OCI-LY3 (cell line): ENCODE data around the gene TMEM69.

ENCODE experiments used
- H2AFZ ChIP-seq: fragments of 200-600, 300-600 bp; shearing (Covaris generic); 2 replicates; pipeline ENCODE4 v1.6.0; 2014; ENCODE audit warnings: antibody characterized with exemption, low read depth, low read length
- H3K27ac ChIP-seq: fragments of 200-600, 300-600 bp; sonication (generic); 2 replicates; pipeline ENCODE4 v1.5.1; 2014; ENCODE audit warnings: mild to moderate bottlenecking, low read length, moderate library complexity, mixed read lengths
- H3K27me3 ChIP-seq: fragments of 200-600, 300-600 bp; sonication (generic); 2 replicates; pipeline ENCODE4 v1.6.1; 2014; ENCODE audit warnings: low read depth, low read length, mixed read lengths
- H3K36me3 ChIP-seq: fragments of 200-600, 300-600 bp; sonication (generic); replicated peaks from 2 replicates; pipeline ENCODE3; 2014; ENCODE audit warnings: low read depth, low read length, mixed read lengths
- H3K4me1 ChIP-seq: fragments of 300-600, 200-600 bp; sonication (generic); 2 replicates; pipeline ENCODE4 v1.6.1; 2014; ENCODE audit warnings: low read length, mixed read lengths
- H3K4me2 ChIP-seq: fragments of 200-600, 300-600 bp; sonication (generic); 2 replicates; pipeline ENCODE4 v1.6.1; 2014; ENCODE audit warnings: low read length, mixed read lengths
- H3K4me3 ChIP-seq: fragments of 300-600, 200-600 bp; sonication (generic); 2 replicates; pipeline ENCODE4 v1.5.1; 2014; ENCODE audit warnings: antibody characterized with exemption, mild to moderate bottlenecking, low read length, moderate library complexity
- H3K79me2 ChIP-seq: fragments of 300-600, 200-600 bp; shearing (Covaris generic); 2 replicates; pipeline ENCODE4 v1.6.1; 2014; ENCODE audit warnings: mild to moderate bottlenecking, low read length, mixed read lengths
- H3K9ac ChIP-seq: fragments of 300-600, 200-600 bp; shearing (Covaris generic); 2 replicates; pipeline ENCODE4 v1.6.0; 2014; ENCODE audit warnings: mild to moderate bottlenecking, low read length, moderate library complexity
- H3K9me3 ChIP-seq: fragments of 200-600, 300-600 bp; shearing (Covaris generic); 2 replicates; pipeline ENCODE4 v1.6.1; 2014; ENCODE audit warnings: low read length, mixed read lengths; ENCODE audit not compliant: insufficient read depth
- H4K20me1 ChIP-seq: fragments of 200-600, 300-600 bp; sonication (generic); 2 replicates; pipeline ENCODE4 v1.6.1; 2016; ENCODE audit warnings: low read length, mixed read lengths; ENCODE audit not compliant: insufficient read depth
- EZH2phosphoT487 ChIP-seq: fragments of 200-600 bp; shearing (Covaris generic); IDR thresholded peaks from 2 replicates; pipeline ENCODE4 v1.6.1; 2018; ENCODE audit warnings: antibody characterized with exemption, mixed run types, low read depth
- TF ChIP-seq, protein P1 (sequence below): fragments of 200-600, 300-600 bp; sonication (generic); IDR thresholded peaks from 2 replicates; pipeline ENCODE4 v1.5.1; 2014; ENCODE audit warnings: antibody characterized with exemption, low read length, low read depth

Gene TMEM69

DNA sequence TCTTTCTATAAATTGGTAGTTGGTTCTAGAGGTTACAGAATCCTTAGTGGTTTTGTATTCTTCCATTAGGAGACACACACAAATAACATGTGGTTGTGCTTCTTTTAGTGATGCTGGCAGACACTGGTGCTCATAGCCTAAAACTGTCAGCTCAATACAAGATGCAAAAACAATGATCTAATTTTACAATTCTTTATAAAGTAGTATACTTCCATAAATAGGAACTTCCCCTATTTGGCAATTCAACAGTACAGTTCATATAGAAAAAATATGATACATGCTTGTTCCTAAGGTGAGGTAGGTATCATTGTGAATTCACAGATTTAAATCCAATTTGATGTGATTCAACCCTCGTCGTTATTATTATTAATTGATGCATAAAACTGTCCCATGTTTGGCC lies 43.3 kb upstream of the TMEM69 start:
- H3K79me2 ChIP-seq = no peaks in the 10 kb centered on the region
- TF ChIP-seq, protein P1, sequence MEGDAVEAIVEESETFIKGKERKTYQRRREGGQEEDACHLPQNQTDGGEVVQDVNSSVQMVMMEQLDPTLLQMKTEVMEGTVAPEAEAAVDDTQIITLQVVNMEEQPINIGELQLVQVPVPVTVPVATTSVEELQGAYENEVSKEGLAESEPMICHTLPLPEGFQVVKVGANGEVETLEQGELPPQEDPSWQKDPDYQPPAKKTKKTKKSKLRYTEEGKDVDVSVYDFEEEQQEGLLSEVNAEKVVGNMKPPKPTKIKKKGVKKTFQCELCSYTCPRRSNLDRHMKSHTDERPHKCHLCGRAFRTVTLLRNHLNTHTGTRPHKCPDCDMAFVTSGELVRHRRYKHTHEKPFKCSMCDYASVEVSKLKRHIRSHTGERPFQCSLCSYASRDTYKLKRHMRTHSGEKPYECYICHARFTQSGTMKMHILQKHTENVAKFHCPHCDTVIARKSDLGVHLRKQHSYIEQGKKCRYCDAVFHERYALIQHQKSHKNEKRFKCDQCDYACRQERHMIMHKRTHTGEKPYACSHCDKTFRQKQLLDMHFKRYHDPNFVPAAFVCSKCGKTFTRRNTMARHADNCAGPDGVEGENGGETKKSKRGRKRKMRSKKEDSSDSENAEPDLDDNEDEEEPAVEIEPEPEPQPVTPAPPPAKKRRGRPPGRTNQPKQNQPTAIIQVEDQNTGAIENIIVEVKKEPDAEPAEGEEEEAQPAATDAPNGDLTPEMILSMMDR = no peak
- no peak for TF ChIP-seq EZH2phosphoT487
- H3K4me1 ChIP-seq = no peaks in the 10 kb centered on the region
- no peak overlapping the region for H3K4me3 ChIP-seq
- no peaks in the 10 kb centered on the region for H3K9me3 ChIP-seq
- H3K9ac ChIP-seq = no peak overlapping the region
- H3K27ac ChIP-seq = no peak overlapping the region
- H3K27me3 ChIP-seq = no peaks in the 10 kb centered on the region
- H3K4me2 ChIP-seq = no peak overlapping the region
- H2AFZ ChIP-seq = no peak overlapping the region
- H4K20me1 ChIP-seq = no peaks in the 10 kb centered on the region
- peaks cover 17% of the 10 kb centered on the region for H3K36me3 ChIP-seq

DNA sequence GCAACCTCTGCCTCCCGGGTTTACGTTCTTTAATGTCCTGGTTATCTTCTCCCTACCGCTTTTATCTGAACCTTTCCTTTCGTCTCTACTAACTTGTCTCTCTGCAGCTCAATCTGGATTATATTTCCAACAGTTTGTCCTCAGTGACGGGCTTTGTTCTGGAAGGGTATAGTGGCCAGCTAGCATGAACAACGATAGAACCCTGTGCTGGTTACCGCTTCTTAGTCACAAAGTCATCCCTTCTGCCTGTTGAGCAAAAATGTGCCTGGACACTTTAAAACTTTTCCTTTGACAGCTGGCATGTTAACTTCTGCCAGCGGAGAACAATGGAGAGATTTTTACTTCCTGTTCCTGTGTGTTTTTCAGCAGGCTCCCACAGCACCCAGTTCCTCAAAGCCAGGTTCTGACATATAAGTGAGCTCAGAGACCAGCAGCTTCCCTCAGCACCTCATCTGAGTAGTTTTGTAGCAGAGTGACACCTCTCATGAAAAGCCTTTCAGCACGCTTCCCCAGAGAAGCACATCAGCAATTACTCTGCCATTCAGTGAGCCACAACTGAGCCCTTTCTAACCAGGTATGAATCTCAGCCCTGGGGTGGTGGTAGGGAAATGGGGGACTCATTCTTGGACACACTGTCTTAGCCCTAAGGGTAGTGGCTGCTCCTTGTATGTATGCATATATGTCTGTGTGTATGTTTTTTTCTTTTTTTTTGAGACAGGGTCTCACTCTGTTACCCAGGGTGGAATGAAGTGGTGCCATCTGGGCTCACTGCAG lies 40.5 kb upstream of the TMEM69 start:
- Histone ChIP-seq H4K20me1 (no peaks in the 10 kb centered on the region), H3K79me2 (no peaks in the 10 kb centered on the region), H3K9ac (no peak overlapping the region), H3K27me3 (no peaks in the 10 kb centered on the region), H3K27ac (no peak overlapping the region), H3K36me3 (peaks cover 15% of the 10 kb centered on the region), H3K4me1 (no peaks in the 10 kb centered on the region), H3K4me3 (no peak overlapping the region), H3K4me2 (no peak overlapping the region), H3K9me3 (no peaks in the 10 kb centered on the region), H2AFZ (no peak overlapping the region)
- no peak for TF ChIP-seq EZH2phosphoT487
- TF ChIP-seq, protein P1 = no peak

DNA sequence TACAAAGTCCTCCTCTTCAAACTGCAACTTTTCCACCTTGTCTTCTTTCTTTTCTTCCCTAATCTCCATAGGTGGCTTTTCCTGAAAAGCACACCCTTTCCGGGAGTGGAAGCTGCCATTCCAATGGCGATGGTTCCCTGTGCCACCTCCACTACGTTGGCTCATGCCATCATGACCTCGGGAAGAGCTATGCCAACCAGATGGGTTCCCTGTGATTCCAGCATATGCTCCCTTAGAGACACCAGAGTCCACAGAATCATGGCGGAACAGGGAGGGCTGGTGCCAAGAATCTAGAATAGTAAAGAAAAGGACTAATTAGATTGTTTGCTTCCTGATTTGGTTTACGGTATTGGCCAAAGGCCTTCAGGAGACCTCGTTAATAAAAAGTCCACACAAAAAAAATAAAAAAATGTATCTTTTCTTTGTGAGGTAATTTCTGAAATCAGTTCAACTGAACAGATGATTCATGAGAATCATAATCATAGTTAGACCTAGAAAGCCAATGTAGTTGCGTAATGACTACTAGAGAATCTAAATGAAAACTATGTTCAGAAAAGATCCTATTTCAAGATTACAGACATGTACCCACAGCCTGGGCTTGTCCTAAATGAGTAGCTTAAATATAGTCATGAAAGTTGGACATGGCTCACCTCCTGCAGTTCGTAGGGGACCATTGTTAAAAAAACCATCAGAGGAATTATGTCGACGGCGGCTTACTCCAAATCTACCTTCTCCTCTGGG lies 33.3 kb upstream of the TMEM69 start:
- no peaks in the 10 kb centered on the region for H4K20me1 ChIP-seq

More for the DNA sequence above, 33.3 kb upstream of the TMEM69 start:
- H3K79me2 ChIP-seq = no peaks in the 10 kb centered on the region
- H3K27me3 ChIP-seq = no peaks in the 10 kb centered on the region
- no peak overlapping the region for H2AFZ ChIP-seq
- no peak overlapping the region for H3K4me3 ChIP-seq
- H3K4me1 ChIP-seq = no peaks in the 10 kb centered on the region
- H3K9ac ChIP-seq = no peak overlapping the region
- H3K9me3 ChIP-seq = no peaks in the 10 kb centered on the region
- H3K27ac ChIP-seq = no peak overlapping the region
- peaks cover 40% of the 10 kb centered on the region for H3K36me3 ChIP-seq
- TF ChIP-seq, protein P1 = no peak
- no peak for TF ChIP-seq EZH2phosphoT487
- H3K4me2 ChIP-seq = no peak overlapping the region
